Measurements from ENCODE around the gene SHISA6.

The SHISA6 gene

DNA sequence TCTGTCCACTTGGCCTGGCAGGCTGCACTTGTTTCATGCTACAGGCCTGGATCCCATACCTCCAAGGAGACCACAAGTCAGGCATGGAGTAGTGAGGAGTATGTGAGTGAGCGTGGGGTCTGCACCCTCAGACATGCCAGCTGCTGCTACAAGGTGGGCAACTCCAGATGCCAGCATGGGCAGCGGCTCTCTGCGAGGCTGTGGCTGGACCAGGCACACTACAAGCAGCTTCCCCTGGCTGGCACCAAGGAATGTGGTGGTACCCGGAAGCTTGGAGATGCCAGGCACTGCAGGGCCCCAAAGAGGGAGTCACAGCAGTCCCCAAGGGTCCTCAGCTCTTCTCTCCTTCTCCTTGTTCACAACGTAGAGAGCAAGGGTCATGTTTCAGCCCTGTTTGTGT, 341.2 kb downstream of the SHISA6 start:
- Histone ChIP-seq H3K4me1 (ENCODE audit: insufficient read depth, low read length, severe bottlenecking) (no peaks in the 10 kb centered on the region), H3K4me3 (ENCODE audit: low read depth, low read length, poor library complexity, severe bottlenecking) (no peak overlapping the region), H3K27me3 (ENCODE audit: insufficient read depth, low read length) (no peaks in the 10 kb centered on the region), H3K27ac (ENCODE audit: low read depth, low read length, poor library complexity, severe bottlenecking) (no peak overlapping the region), H2AFZ (ENCODE audit: low read length) (no peak overlapping the region), H3K36me3 (ENCODE audit: insufficient read depth, low read length) (no peaks in the 10 kb centered on the region), H4K20me1 (ENCODE audit: insufficient read depth, low read length) (no peaks in the 10 kb centered on the region), H3K9me2 (ENCODE audit: low read depth, low read length) (no peaks in the 10 kb centered on the region), H3K79me2 (ENCODE audit: insufficient read depth, low read length) (no peaks in the 10 kb centered on the region), H3K9ac (ENCODE audit: low read length) (no peak overlapping the region), H3K4me2 (ENCODE audit: low read length) (no peak overlapping the region), H3K9me3 (ENCODE audit: low read length) (no peaks in the 10 kb centered on the region), H3F3A (ENCODE audit: insufficient read depth, low read length) (no peaks in the 10 kb centered on the region)
- TF ChIP-seq CTCF (IDR thresholded peaks at IDR 0.05; ENCODE audit: low read length) = no peak

DNA sequence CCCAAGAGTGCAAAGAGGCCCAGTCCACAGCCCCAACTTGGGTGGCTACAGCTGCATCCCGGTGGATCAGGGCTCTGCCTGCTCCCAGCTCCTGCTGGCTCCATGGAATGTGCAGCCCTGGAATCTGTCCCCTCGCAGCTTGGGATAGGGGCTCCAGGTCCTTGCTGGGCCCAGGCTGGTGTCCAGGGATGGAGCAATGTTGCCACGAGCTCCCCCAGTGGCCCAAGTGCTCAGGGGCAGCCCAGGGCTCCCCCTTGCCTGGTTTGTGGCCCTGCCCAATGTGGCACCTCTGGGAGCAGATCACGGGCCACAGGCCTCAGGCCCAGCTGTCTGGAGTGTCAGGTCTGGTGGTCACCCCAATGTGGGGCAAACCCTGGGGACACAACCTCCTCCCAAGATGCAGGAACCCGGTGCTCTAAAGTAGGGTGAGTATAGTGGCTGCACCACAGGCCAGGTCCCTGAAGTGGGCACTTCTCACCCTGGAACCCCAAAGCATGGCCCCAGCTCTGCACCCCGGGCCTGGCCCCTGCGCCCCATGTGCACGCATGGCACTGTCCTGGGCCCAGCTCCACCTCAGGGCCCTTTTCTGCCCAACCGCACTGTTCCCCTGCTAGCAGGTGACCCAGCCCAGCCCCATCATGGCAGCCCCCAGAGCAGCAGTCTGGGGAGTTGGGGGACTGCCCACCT, 342.4 kb downstream of the SHISA6 start:
- Histone ChIP-seq H3K4me2 (ENCODE audit: low read length) (no peak overlapping the region), H3K79me2 (ENCODE audit: insufficient read depth, low read length) (no peaks in the 10 kb centered on the region), H3K9ac (ENCODE audit: low read length) (no peak overlapping the region), H3K9me3 (ENCODE audit: low read length) (no peaks in the 10 kb centered on the region), H3K27ac (ENCODE audit: low read depth, low read length, poor library complexity, severe bottlenecking) (no peak overlapping the region), H3F3A (ENCODE audit: insufficient read depth, low read length) (no peaks in the 10 kb centered on the region), H2AFZ (ENCODE audit: low read length) (no peak overlapping the region), H3K4me1 (ENCODE audit: insufficient read depth, low read length, severe bottlenecking) (no peaks in the 10 kb centered on the region), H3K27me3 (ENCODE audit: insufficient read depth, low read length) (no peaks in the 10 kb centered on the region), H3K4me3 (ENCODE audit: low read depth, low read length, poor library complexity, severe bottlenecking) (no peak overlapping the region), H3K36me3 (ENCODE audit: insufficient read depth, low read length) (no peaks in the 10 kb centered on the region), H3K9me2 (ENCODE audit: low read depth, low read length) (no peaks in the 10 kb centered on the region), H4K20me1 (ENCODE audit: insufficient read depth, low read length) (no peaks in the 10 kb centered on the region)
- TF ChIP-seq EZH2 (IDR thresholded peaks at IDR 0.05; ENCODE audit: borderline replicate concordance, low read length) (no peak), CTCF (IDR thresholded peaks at IDR 0.05; ENCODE audit: low read length) (no peak)

DNA sequence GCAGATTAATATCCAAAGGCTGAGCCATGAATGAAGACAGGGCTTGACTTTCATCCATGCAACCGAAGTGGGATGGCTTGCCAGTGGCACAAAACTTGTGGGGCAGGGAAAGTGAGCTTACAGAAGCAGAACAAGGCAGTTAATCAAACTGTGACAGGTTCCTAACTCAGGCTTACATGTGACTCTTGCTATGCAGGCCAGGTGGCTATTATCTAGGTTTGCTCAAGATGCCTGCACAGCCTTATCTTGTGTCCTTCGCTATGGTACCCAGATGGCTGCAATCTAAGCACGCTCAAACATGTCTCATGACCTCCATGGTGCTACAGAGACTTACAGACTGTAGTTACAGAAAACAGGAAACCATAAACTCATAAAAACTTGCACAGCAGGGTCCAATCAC, 348.7 kb downstream of the SHISA6 start:
- no peak for TF ChIP-seq EZH2 (IDR thresholded peaks at IDR 0.05; ENCODE audit: borderline replicate concordance, low read length)
- no peak for TF ChIP-seq CTCF (IDR thresholded peaks at IDR 0.05; ENCODE audit: low read length)
- H3K79me2 ChIP-seq (ENCODE audit: insufficient read depth, low read length) = no peaks in the 10 kb centered on the region
- H3K9me2 ChIP-seq (ENCODE audit: low read depth, low read length) = no peaks in the 10 kb centered on the region
- H3K4me2 ChIP-seq (ENCODE audit: low read length) = no peak overlapping the region
- H3K36me3 ChIP-seq (ENCODE audit: insufficient read depth, low read length) = no peaks in the 10 kb centered on the region
- no peaks in the 10 kb centered on the region for H3F3A ChIP-seq (ENCODE audit: insufficient read depth, low read length)
- no peak overlapping the region for H3K27ac ChIP-seq (ENCODE audit: low read depth, low read length, poor library complexity, severe bottlenecking)
- H3K27me3 ChIP-seq (ENCODE audit: insufficient read depth, low read length) = peaks cover 3% of the 10 kb centered on the region; the same call in 1 of the 2 replicates
- H3K9ac ChIP-seq (ENCODE audit: low read length) = no peak overlapping the region
- H4K20me1 ChIP-seq (ENCODE audit: insufficient read depth, low read length) = no peaks in the 10 kb centered on the region
- H3K9me3 ChIP-seq (ENCODE audit: low read length) = no peaks in the 10 kb centered on the region
- no peaks in the 10 kb centered on the region for H3K4me1 ChIP-seq (ENCODE audit: insufficient read depth, low read length, severe bottlenecking)
- H2AFZ ChIP-seq (ENCODE audit: low read length) = no peak overlapping the region
- no peak overlapping the region for H3K4me3 ChIP-seq (ENCODE audit: low read depth, low read length, poor library complexity, severe bottlenecking)
